Ammon's horn (tissue), 1 donor: ENCODE data around the gene PRICKLE2.

Experiments used
- DNase-seq: peaks from one replicate; pipeline ENCODE4 v3.0.0-alpha.2; 2016; ENCODE audit warnings: low spot score

PRICKLE2 gene

DNA sequence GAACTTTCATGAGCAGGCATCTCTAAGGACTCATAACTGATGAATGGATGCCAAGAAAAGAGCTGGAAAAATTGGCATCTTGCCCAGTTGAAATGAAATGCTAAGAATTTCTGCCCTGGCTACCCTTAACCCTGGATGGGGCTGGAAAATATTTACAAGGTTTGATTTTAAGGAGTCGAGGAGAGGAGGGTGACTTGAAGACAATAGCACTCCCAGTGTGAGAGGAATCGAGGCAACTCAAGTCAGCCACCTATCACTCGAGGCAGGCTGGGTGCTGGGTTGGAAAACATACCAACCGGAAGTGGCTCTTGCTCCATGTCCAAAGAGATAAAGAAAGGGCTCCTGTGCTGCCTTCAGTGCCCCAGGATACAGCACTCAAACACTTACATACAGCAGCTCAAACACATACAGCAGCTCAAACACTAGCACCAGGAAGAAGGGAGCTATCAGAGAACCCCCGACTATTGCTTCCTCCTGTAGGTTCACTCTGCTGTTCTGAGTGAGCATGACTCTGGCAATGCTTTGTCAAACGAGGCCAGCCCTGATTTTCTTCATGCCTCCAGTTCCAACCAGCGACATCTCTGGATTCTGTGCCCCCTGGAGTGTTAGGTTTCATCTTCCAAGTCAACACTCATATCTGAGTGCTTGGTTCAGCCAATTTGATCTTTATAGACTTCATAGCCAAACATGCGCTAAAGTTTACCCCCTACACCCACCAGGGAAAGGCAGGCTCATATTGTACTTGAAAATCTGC lies 4.9 kb downstream of the PRICKLE2 start:
- DNase-seq, result no peak

DNA sequence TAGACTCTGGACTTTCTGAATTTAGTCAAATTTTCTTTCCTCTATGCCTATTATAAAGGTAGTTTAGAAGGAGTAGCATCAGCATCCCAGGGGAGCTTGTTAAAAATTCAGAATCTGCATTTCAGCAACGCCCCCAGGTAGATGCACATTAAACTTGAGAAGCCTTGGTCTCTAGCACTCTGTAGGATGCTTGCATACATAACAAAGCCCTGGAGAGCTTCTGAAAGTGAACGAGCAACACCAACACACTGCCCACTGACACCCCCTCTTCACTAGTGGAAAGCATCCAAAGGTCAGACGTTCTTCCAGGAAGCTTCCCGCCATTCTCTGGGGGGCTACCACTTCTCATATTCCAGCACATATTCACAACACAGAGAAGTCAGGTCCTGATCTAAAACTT lies 6.5 kb downstream of the PRICKLE2 start:
- no peak for DNase-seq

DNA sequence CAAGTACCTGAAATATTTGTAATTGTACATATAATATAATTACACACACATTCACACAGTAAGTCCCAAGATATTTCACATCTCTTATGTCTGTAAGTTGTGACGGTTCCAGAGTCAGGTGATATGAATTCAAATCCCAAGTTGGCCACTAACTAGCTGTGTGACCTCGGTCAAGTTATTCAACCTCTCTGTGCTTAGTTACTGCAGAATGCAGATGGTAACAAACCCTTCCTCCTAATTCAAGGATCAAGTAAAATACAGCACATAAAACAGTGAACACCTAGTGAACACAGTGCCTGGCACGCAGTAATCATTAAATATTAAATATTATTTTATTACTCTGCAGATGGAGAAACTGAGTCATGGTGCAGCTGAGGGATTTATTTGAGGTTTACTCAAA lies 6.9 kb downstream of the PRICKLE2 start:
- no peak for DNase-seq

DNA sequence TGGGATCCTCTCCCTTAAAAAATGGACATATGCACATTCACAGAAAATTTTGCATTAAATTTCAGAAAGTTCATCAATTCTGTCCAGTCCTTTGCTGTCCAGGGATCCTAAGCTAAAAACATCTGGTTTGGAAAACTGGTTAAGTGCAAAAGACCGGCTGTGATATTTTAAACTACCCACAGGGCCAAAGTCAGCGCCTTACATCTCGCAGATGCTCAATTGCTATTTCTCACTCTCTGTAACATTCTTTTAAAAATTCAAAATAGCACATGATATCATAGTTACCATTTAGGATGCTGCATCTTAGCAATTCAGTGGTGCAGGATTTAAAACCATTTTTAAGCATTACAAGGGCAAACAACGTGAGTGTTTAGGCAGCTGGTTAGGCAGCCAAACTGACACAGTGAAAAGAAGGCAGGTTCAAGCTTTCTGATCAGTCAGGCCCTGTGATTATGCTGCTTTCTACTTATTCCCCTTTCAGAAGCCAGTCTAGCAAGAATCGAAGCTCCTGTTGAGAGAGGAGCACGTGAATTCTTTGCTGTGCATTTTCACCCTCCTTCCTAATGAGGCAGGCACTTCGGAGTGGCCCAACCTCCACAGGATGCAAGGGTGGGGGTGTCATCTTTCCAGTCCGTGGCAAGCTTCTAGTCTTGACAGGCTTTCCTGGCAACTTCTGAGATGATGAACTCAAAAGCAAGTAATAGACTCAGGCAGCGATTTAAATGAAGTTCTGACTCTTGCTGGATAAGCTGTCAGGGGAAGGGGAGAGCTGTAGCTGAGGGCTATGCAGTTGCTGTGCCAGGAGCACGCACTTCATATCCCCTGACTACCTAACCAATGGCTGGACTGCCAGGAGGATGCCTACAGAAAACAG lies 8.8 kb downstream of the PRICKLE2 start:
- no peak for DNase-seq

DNA sequence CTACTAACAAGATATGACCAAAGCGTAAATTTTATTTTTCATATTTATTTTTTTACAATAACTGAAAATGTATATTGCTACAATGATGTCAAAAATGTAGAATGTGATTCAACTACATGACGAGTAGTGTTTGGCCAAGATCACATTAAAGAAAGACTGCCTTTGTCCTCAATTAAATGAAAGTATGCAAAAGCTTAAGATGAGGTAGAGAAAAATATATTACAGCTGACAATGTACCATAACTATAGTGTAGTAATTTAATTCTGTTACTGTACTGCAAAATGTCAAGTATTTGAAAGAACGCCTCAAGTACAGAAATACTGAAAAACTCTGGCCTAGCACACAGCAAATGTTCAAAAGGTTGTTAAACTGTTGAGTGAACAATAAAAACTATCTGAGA lies 9.7 kb downstream of the PRICKLE2 start:
- DNase-seq, result no peak

DNA sequence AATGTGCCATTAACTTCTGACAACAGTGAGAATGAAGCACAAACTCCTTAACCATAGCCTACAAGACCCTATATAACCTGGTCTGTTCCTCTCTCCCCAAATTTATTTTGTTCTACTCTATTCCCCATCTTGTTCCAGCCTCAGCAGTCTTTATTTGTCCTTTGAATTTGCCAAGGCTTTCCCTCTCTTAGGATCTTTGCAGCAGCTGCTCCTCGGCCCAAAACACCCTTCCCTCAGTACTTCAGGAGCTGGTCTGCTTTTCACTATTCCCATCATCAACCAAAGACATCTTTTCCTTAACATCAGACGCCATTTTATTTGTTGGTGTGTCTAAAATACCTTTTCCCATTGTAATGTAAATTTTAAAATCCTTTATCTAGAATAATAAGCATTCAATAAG lies 10.2 kb downstream of the PRICKLE2 start:
- no peak for DNase-seq

DNA sequence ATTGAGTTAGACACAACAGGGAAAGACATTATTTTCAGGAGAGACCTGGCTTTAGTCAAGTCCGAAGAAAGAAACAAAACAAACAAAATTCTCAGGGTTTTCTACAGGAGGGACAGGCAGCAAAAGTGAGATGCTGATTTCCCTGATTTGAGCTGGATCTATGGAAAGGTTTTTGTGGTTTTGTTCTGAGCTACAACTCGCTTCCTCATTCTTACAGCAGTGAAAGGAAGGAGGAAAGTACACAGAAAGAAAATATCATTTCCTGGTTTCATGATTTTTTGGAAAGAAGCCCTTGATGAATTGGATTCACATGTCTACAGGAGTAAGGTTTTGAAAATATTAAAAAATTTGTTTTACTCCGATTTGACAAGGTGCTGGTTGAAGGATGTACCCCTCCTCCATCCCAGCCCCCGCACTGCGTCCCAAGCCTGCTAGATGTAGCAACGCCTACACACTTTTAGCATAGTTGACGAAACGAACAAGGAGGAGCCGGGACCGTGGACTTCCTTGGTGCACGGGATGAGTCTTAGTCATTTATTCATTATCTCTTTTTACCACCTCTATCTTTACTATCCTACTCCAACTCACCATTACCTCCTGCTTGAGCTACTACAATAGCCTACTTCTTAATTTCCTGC lies 10.8 kb downstream of the PRICKLE2 start:
- DNase-seq, result no peak

DNA sequence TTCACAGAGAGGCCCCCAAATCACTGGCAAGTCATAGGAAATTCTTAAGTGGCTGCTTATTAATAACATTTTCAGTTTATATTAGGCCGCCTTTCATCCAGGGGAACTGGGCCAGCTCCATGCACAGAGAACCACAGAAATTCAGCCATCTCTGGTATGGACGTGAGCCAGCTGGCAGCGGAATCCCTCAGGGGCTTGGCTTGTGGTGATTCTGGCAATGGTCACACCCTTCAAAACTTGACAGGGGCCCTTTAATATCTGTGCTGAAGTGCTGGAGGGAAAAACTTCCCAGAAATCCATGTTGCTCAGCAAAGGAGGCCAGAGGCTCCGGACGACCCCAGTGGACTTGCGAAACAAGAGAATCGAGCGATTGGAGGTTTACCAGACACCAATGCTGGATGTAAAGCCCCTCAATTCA lies 11.3 kb downstream of the PRICKLE2 start:
- no peak for DNase-seq

DNA sequence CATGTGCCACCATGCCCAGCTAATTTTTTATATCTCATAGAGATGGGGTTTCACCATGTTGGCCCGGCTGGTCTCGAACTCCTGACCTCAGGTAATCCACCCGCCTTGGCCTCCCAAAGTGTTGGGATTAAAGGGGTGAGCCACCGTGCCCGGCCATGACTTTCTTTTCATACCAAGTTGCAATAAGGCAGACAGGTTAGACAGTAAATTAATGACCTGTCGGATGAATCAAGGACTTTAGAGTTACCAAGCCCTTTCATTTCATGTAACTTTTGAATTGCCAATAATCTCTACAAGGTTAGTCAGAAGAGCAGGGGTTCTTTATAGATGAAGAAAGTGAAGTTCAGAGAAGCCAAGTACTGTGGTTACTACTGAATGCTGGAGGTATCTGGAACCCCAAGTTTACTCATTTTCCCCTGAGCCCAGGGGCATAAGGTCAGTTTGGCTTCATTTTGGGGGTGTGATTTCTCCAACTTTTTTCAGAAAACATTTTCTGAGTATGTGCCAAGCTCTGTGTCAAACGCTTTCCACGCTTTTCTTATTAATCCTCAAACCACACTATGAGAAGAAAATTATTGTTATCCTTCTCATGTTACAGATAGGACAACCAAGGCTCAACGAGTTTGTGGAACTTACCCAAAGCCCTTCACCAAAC lies 11.9 kb downstream of the PRICKLE2 start:
- DNase-seq, result no peak

DNA sequence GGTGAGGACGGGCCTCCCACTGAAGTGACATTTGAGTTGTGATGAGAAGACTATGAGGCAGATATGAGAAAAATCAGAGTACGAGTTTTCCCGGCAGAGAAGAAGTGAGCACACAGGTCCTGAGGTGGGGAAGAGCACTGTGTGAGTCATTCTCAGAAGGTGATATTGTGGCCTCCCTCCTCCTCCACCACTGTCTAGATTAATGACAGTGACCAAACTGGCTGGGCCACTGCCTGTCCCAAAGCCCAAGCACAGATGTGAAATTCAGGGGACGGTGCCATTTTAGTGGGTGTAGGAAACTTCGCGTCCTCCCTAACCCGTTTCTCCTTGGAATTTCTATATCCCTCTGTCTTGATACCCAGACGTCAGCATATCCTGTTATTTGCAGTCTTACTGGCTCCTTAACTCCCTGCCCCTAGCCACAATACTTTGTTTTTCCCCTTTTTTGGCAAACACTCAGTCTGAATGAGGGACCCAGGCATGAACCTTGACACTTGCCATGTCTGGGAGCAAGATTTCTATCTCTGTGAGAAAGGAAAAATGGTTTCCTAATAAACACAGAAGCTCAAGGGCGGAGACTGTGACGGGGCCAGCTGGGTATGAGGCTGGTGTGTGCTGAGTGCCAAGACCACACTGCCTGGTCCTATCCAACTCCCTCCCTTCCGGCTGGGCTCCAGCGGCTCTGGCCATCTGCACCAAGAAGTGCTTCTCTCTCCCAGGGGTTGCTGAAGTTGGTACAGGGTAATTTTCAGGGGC lies 15.2 kb downstream of the PRICKLE2 start:
- peak; percentile 87 for DNase-seq

DNA sequence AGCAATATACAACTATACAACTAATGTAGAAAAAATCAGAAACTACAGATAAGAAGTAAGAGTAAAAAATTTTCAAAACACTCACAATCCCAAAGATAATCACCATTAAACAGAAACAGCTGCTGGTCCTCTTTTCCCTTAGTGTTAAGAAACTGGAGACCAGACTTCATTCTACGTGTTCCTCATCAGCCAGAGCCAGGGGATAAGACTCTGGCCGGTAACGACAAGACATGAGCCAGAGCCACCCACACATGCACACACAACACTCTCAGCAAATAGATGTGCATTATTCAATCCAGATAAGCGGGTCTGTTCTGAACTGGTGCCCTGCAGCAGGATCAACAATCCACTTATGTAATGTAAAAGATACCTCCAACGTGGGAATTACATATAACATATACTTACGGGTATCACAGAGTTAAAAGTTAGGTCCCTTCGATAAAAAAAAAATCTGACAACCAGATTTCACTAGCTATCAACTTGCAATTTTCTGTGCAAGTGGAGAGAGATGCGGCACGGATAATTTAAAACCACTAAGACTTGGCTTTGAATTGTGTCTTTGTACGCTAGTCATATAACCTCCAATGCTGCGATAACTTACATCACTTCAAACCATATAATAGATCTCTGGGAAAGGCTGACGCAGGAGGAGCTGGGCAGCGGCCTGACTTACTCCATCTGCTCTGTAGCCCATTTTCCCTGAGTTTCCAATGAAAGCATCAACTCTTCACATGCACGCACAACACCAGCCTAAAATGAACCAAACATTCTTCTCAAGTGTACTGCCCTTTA lies 17.8 kb downstream of the PRICKLE2 start:
- DNase-seq, result no peak

DNA sequence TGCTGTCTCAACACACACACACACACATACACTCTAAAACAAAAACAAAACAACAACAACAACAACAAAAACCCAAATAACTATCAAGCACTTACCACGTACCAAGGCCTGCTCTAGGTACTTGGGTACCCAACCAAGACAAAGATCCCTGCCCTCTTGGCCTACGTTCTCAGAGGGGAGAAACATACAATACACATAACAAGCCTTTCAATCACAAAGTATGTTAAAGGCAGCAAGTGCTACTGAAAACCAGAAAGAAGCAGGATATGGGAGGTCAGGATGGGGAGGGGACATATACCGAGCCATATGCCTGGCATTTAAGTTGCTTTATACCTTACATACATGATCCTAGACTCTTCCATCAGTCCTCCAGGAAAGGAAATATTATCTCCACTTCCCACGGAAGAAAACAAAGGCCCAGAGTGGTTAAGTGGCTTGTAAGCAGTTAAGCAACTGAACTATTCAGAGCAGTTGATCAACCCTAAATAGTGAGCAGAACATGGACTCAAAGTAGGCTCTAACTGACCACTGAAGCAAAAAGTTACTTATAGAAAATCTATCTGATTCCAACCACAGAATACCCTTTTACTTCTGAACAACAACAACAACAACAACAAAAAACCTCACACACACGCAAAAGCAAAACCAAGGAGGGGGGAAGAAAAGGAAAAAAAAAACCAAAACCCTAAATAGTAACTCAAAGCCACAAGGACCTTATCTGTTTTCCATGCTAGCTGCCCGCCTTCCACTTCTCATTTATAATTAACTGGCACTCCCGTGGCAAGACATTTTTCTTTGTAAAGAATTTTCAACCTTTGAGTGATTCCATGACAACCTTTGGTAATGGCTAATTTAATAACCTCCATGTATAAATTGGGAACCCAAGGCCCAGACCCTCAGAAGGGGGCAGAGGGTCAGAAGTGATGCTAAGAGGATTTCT lies 21.0 kb downstream of the PRICKLE2 start:
- DNase-seq, result no peak

DNA sequence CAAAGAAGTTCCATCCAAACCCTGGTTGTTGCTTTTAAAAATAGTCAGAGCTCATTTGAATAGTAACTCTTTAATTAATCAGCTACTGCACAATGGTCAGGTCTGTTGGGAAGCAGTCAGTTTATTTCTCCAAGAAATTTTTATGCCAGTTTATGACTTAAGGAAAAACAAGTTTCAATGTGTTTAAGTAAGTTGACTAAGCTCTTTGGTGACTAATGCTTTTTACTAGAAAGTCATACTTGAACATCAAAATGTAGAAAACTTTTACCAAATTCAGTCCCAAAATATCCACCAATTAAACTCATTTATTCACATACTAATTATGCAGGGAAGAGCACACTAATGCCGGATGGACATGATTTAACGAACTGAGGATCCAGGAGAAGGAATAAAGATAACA lies 22.1 kb downstream of the PRICKLE2 start:
- no peak for DNase-seq

DNA sequence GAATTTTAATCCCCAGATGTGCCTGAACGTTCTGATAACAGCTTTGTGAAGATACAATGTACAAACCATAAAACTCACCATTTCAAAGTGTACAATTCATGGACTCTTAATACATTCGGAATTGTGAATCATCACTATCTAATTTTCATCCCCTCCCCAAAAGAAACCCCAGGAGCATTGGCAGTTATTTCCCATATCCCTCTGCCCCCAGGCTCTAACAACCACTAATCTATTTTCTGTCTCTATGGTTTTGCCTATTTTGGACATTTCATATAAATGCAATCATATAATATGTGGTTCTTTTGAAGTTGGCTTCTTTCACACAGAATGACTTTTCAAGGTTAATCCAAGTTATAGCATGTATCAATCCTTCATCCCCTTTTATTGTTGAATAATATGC lies 25.3 kb downstream of the PRICKLE2 start:
- no peak for DNase-seq

DNA sequence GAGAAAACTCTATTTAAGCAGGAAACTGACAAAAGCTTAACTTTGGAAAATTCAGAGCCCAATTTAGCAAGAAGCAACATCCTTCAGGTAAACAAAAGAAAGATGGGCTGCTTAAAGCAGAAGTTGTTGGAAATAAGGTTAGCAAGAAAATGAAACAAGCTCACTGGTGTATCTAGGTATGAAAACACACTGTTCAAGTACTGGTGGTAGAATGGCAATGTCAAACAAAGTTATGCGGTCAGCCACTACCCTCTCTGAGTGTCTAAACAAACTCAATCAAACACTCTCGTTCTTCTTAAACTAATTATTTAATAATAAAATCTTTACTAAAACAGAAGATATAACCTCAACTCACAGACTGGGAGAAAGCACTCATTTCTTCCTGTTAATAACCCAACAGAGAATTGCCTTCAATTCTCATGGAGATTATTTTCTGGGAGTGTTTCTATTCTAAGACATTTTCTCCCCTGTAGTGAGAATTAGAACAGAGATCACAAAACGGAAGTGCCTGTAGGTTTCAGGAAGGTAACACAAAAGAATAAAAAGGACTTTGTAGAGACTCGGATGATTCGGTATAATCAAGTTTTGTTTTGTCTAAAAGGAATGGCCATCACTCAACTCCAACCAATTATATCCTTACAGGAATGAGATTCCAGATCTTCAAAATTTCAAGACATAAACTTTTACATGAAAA lies 28.9 kb downstream of the PRICKLE2 start:
- DNase-seq, result no peak

DNA sequence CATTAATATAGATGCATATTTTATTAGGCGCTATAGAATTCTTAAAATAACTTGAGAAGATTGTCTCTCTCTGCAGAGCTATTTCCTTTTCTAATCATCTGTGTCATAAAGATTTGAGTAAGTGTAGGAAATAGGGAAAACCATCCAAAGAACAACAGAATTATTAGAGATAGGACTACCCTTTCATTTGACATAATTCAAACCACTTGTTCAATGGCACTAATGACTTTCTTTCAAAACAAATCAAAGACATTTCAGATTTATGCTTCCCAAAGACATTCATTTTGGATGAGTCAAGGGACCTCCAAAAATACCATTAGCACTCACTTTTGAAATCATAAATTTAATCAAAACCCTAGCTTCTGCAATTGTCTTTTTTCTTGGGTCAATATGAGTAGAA lies 29.5 kb downstream of the PRICKLE2 start:
- DNase-seq, result no peak

DNA sequence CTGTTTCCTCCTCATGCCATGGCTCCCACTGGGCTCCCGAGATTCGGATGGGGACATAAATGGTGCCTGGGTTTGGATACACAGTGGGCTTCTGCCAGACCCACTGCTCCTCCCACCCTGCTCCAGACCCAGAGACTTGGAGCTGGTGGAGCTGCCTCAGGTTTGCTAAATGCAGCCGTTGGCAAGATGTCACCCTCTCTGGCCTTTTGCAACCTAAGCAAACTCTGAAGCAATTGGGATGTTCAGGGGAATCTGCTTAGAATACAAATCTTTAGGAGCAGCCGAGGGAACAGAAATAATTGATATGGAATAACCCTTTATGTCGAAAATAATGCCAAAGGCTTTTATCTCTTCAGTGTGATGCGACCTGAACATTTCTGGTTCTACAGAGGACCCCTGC lies 33.4 kb downstream of the PRICKLE2 start:
- no peak for DNase-seq

DNA sequence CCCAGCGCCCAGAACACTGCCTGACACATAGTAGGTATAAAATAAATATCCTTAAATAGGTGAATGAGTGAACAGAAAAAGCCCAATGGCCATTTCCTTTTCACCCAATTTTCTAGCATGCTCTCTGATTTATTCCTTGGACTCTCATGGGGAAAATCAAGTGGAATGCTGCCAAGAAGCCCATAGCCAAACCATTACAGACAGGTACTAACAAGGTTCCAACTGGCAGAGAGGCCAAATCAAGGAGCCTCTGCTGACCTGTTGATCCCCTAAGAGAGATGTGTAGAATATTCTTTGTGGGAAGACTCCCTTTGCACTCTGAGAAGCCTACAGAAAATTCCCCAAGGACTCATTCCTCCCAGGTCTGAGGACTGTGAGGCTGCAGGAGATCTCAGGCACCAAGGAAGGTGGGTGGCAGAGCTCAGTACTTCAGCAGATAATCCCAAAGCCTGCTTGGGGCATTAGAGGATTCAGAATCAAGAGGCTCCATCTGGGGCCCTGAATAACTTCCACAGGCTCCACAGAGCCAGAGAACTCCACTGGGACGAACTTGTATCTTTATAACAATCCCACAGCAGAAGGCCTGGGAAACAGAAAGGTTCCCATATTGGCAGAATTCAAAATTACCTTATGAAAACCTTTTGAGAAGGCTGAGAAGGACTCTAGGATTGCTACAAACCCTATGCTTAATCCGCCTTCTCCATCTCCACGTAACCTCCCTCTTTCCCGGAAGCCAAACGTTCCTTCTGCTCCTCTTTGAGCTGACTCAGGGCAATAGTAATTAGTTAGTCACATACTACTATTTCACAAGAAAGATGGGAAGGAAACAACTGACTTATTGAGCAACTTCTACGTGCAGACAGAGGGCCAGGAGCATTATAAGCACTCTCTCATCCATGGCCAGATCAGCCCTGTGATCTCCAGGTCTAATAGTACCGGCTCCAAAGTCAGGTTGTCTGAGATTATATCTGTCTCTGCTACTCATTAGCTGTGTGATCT lies 34.5 kb downstream of the PRICKLE2 start:
- DNase-seq, result no peak
